CD4-positive, alpha-beta T cell treated with Interferon gamma for 1 hour (primary cell): ENCODE measurements around the gene CSF1.
"Not testable (repeated sequence)": the region's sequence is repeated elsewhere in the genome, so short reads cannot be mapped to it uniquely, and the experiment has no call there.

ENCODE experiments used
- DNase-seq: peaks from one replicate; pipeline ENCODE4 v3.0.0-alpha.2; 2020

CSF1 gene

GRCh38 chr1:109942434-109942833, 31.8 kb downstream of the CSF1 start:
- DNase-seq = no peak

GRCh38 chr1:109944541-109944940, 33.9 kb downstream of the CSF1 start:
- DNase-seq = no peak

GRCh38 chr1:109946511-109946910, 35.9 kb downstream of the CSF1 start:
- no peak for DNase-seq

GRCh38 chr1:109947582-109948284, 37.1 kb downstream of the CSF1 start:
- no peak for DNase-seq

- DNase-seq = no peak
Observed at GRCh38 chr1:109948285-109948630, 37.6 kb downstream of the CSF1 start.

GRCh38 chr1:109950038-109950437, 39.4 kb downstream of the CSF1 start:
- DNase-seq = no peak

GRCh38 chr1:109950509-109950908, 39.9 kb downstream of the CSF1 start:
- no peak for DNase-seq

GRCh38 chr1:109951501-109951900, 40.9 kb downstream of the CSF1 start:
- not testable (repeated sequence) for DNase-seq

GRCh38 chr1:109954041-109954512, 43.4 kb downstream of the CSF1 start:
- no peak for DNase-seq

GRCh38 chr1:109959632-109959973, 49.0 kb downstream of the CSF1 start:
- DNase-seq = no peak

GRCh38 chr1:109959974-109960744, 49.5 kb downstream of the CSF1 start:
- DNase-seq = no peak

- DNase-seq = no peak
Observed at GRCh38 chr1:109960745-109961094, 50.1 kb downstream of the CSF1 start.

- DNase-seq = no peak
Observed at GRCh38 chr1:109963864-109964263, 53.2 kb downstream of the CSF1 start.

GRCh38 chr1:109969146-109969829, 58.6 kb downstream of the CSF1 start:
- DNase-seq = no peak

GRCh38 chr1:109969907-109970306, 59.3 kb downstream of the CSF1 start:
- DNase-seq = no peak

GRCh38 chr1:109971559-109971958, 60.9 kb downstream of the CSF1 start:
- no peak for DNase-seq

- no peak for DNase-seq
Observed at GRCh38 chr1:109974191-109974590, 63.5 kb downstream of the CSF1 start.

GRCh38 chr1:109975718-109976117, 65.1 kb downstream of the CSF1 start:
- DNase-seq = no peak

- DNase-seq = no peak
Observed at GRCh38 chr1:109976762-109977161, 66.1 kb downstream of the CSF1 start.

GRCh38 chr1:109977225-109977624, 66.6 kb downstream of the CSF1 start:
- DNase-seq = no peak

- no peak for DNase-seq
Observed at GRCh38 chr1:109977657-109978378, 67.2 kb downstream of the CSF1 start.

- DNase-seq = no peak
Observed at GRCh38 chr1:109978761-109979488, 68.3 kb downstream of the CSF1 start.
